IPS DF 4.7 (cell line): ENCODE results near the gene NFIC.
"Not testable (repeated sequence)": the region's sequence is repeated elsewhere in the genome, so short reads cannot be mapped to it uniquely, and the experiment has no call there.

ENCODE experiments used
- DNase-seq: peaks from one replicate; pipeline ENCODE4 v3.0.0-alpha.2; 2013; ENCODE audit warnings: low spot score; ENCODE audit errors: extremely low read depth

Gene NFIC

DNA sequence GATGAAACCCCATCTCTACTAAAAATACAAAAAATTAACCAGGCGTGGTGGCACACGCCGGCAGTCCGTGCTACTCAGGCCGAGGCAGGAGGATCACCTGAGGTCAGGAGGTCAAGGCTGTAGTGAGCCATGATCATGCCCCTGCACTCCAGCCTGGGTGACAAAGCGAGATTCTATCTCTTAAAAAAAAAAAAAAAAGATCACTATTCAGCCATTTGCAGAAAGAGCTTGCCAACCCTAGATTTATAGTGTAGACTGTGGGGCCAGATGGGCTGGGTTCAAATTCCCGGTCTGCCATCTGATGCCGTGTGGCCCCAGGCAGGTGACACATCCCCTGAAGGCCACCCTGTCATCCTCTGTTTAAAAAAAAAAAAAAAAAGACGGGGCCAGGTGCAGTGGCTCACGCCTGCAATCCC lies 85.1 kb downstream of the NFIC start:
- no peak for DNase-seq

DNA sequence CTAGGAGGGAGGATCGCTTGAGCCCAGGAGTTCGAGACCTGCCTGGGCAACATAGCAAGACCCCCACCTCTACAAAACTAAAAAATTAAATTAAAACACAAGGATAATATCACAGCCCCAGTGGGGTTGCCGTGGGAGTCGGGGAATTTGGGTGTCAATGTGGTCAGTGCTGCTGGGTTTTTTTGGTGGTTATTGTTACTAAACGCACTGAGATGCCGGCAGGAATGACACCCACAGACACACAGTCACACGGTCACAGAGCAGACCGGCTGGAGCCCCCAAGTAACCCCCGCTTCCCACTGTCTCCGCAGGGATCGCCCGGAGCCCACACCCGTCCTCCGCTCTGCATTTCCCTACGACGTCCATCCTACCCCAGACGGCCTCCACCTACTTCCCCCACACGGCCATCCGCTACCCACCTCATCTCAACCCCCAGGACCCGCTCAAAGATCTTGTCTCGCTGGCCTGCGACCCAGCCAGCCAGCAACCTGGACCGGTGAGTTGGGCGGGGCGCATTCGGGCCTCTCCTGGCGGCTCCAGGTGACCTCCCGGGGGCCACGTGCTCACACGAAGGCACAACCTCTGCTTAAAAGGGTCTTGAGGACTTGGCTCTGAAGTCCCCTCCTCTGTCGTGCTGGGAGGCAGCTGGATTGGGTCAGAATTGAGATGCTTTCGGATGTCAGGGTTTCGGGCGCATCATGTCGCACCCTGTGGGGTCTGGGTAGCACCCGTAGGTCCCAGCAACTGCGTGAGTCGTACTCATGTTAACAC lies 86.0 kb downstream of the NFIC start:
- DNase-seq: no peak

GRCh38 chr19:3452942-3453214 lies 86.5 kb downstream of the NFIC start:
- not testable (repeated sequence) for DNase-seq

GRCh38 chr19:3453840-3454239 lies 87.5 kb downstream of the NFIC start:
- DNase-seq: no peak

GRCh38 chr19:3454656-3455392 lies 88.4 kb downstream of the NFIC start:
- DNase-seq: no peak

DNA sequence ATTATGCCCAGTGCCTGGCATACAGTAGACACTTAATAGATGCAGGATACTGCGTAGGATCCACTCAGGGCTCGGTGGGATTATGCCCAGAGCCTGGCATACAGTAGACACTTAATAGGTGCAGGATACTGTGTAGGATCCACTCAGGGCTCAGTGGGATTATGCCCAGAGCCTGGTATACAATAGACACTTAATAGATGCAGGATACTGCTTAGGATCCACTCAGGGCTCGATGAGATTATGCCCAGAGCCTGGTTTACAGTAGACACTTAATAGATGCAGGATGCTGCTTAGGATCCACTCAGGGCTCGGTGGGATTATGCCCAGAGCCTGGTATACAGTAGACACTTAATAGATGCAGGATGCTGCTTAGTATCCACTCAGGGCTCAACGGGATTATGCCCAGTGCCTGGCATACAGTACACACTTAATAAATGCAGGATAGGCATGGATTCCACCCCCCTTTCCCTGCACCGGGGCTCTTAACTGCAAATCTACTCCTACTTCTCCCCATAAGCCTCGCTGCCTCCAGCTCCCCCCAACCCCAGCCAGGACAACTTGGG lies 89.1 kb downstream of the NFIC start:
- DNase-seq: no peak

DNA sequence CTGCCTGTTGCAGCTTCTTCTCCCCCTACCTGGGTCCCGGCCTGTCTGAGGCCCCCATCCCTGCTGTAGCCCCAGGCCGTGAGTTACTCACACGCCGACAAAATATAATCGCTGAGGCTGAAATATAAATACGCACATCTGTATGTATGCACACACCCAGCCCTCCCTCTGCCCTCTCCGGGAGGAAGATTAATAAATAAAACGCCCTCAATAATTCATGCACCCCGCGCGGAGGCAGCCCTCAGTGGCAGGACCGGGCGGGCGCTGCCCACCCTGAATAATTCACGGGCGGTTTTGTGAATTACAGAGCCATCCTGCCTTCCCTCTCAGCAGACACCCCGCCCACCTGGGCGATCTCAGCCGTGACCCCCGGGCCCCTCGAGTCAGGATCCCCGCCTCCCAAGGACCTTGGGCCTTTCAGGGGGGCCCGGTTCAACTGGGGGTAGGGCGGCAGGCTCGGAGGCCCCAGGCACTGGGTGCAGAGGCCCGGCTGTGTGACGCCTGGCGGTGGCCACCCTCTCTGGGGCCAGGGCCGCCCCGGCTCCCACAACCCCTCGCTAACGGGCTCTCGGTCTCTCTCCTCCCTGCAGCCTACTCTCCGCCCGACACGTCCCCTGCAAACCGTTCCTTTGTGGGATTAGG lies 89.7 kb downstream of the NFIC start:
- no peak for DNase-seq

- DNase-seq: no peak
Observed at GRCh38 chr19:3456925-3457527, 90.6 kb downstream of the NFIC start.

GRCh38 chr19:3457528-3458228 lies 91.3 kb downstream of the NFIC start:
- DNase-seq: no peak

GRCh38 chr19:3458229-3459088 lies 92.1 kb downstream of the NFIC start:
- DNase-seq: no peak

DNA sequence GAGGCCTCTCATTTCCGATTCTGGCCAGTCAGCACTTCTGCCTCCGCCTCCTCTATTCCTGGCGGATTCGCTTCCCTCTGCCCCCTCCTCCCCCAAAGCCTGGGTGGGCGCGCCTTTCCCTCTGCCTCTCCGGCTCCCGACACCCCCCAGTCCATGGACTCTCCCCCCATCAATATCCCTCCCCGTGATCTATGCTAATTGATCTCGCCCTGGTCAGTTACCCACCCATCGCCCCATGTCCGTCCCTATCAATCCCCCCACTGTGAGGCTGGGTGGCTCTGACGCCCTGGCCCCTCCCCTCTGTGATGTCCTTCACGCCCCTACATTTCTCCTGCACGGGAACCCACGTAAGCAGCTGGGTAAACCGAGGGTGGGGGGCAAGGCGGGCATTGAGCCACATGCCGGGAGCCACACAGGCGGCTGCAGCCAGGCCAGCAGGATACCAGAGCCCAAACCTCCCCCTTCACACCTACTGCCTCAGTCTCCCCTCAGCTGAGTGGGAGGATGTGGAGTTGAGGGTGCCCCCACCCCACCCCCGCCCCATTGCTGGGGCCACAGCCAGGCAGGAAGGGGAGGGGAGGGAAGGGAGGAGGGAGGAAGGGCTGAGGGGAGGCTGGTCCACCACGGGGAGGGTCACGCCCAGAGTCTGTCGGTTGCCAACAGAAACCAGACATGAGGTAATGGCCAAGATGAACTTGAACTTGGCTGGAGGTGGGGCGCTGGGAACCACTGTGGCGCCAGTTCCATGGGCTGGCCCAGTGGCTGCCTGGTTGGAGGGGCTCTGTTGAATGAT lies 92.9 kb downstream of the NFIC start:
- DNase-seq: no peak

GRCh38 chr19:3459965-3460582 lies 93.7 kb downstream of the NFIC start:
- DNase-seq: no peak

DNA sequence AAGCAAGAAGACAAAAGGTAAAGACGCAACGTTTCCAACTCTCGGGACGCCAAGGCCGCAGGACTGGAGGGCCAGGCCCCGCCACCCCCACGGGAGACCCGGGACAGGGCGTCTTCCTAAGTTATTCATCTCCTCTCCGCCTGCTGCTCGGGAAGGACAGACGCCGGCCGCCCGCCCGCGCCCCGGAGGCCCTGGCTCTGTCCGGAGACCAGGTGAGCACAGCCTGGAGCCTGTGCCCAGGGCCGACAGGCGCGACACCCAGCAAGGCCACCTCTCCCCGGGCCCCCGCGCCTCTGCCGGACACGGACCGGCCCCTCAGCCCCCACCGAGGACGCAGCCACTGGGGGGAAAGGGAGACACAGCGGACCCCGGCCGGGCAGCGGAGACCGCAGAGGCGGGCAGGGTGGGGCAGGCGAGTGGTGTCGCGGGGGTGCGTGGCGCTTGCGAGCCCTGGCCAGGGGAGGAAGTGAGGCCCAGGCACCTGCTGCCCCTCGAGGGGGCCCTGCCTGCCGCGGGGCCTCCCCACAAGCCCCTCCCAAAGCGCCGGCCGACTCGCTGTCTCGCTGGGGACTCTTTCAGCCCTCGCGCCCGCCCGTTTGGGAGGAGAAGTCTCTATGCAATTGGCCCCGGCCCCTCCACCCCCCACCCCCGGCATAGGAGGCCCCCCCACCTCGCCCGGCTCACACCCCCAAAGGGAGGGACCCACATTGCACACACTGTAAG lies 96.8 kb downstream of the NFIC start:
- no peak for DNase-seq

DNA sequence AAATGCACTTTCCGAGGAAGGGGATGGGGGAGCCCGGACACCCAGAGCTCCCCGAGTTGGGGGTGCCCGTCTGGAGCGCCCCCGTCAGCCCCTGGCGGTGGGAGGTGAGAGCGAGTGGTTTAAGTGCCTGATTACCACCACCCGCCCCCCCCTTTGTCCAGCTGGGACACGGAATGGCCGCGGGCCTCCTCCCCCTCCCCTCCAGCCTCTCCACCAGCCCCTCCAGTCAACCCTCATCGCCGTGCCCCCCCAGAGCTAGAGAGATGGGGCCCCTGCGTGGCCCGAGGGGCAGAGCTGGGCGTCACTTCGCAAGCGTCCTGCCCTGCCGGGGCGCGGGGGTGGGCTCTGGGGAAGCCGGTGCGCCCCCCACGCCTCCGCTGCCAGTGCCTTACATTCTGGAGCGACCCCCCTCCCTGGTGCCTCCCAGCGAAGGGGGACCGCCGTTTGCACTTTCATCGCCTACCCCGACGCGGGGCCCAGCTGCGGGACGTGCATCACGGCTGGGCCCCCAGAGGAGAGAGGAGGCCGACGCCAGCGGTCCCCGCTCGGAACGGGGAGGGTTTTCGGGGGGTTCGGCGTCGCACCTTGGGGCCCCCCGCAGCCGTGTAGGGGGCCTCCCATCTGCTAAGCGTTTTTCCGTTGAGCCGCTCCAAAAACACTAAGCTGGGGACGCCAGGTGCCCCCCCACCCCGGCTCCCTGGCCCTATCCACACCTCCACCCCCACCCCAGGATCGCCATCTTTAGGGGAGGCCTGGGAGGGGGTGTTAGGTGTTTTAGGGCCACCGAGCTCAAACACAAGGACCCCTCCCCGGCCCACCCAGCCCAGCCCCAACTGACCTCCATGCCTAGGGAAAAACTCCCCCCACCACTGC lies 97.6 kb downstream of the NFIC start:
- no peak for DNase-seq

DNA sequence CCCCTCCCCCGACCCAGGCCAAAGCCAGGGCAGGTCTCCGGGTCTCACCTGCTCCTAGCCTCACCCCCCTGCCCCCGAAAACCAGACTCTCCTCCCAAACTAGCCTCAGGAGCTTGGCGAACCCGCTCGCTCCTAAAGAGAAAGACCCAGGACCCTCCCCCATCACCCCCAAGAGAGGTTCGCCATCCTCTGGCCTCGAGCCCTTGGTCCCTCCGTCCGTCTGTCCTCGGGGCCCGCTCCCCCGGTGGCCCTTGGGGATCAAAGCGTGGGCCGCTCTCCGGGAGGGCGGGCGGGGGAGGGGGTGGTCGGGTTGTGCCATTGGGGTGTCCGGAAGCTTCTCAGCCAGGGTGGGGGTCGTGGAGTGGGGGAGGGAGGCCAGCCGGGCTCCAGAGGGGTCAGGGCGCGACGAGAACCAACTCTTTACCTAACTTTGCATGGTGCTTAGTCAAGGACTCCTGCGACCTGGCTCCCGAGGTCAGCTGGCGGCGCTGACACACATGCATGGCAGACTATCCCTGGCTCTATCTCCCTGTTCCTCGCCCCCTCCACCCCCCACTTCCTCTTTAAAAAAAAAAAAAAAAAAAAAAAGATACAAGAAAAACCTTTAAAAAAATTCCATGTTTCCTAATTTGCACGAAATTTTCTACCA lies 98.3 kb downstream of the NFIC start:
- DNase-seq: no peak

DNA sequence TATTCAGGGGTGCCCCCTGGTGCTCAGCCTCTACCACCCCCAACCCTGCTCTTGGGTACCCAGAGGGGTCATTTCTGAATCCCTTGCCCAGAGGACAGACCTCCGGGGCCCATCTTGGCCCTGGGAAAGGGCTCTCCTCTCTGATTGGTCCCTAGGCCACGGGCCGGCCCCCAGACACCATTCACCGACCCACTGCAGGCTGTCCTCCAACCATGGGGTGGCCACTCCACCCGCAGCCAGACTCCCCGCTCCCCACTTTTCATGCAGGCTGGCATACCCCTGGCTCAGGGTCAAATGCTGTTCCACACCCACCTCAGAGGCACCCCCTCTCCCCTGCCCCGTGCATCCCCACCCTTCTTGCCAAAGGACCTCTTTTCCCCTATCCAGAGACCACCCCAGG lies 99.2 kb downstream of the NFIC start:
- no peak for DNase-seq

GRCh38 chr19:3466635-3467034 lies 100.3 kb downstream of the NFIC start:
- no peak for DNase-seq
